HL-60/S4 treated with phorbol 12-myristate 13-acetate at 8.2 ng/mL for 4 days and 3 days (cell line): ENCODE results near the gene CCNY.
"Not testable (repeated sequence)": the region's sequence is repeated elsewhere in the genome, so short reads cannot be mapped to it uniquely, and the experiment has no call there.

Experiments
- in situ Hi-C: fragments of 300-500 bp; cut with MboI; formaldehyde crosslinking; loops from 2 replicates; pipeline ENCODE4 v1.15.0; 2022; ENCODE audit warnings: low sequenced_read_pairs

CCNY gene

DNA sequence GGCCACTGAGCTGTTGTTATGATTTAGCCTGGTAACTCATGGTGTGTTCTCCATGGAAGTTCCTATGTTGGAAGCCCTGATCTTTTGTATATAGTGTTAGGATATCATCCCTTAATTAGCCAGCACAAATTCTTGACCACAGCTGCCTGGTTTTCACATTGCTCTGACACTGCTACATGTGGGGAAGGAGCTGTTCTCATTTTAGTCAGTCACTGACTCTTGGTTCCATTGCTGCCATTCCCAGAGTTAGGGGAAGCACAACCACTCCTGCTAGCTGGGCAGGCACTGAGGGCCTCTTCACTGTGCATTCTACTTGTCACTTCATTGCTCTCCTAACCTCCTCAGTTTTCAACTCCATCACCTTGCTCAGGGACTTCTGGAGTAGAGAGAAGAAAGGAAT, 170.4 kb downstream of the CCNY start:
- in situ Hi-C loops: no loop called here

GRCh38 chr10:35507519-35508109, 171.3 kb downstream of the CCNY start:
- in situ Hi-C loops: no loop called here

DNA sequence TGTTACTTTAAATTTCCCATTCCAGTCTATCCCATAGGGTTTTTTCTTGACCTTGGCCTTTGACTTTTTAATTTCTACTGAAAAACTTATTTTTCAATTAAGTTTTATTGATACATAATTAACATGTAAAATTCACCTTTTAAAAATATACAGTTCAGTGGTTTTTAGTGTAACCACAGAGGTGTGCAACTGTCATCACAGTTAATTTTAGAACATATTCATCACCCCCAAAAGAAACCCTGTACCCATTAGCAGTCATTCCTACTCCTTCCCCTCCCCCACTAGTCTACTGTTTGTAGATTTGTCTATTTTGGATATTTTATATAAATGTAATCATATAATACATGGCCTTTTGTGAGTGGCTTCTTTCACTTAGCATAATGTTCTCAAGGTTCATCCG, 172.3 kb downstream of the CCNY start:
- in situ Hi-C loops: no loop called here

- in situ Hi-C loops: no loop called here
Observed at GRCh38 chr10:35510891-35511290, 174.6 kb downstream of the CCNY start.

DNA sequence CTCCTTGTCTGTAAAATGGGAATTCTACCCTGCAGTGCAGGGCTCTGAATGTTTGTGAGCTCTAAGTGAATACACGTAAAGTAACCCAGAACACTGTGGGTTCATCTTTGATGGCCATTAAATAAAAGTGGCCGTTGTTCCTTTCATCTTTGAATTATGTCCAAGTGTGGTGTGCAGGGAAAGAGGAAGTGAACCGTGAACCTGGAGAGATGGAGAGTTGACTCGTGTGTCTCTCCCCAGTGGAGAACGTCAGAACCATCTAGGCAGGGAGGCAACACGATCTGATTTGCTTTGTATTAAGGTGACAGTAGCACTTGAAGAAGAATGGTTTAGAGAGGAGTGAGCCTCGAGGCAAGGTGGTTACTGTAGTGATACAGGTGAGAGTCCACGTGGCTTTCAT, 175.3 kb downstream of the CCNY start:
- in situ Hi-C loops: no loop called here

DNA sequence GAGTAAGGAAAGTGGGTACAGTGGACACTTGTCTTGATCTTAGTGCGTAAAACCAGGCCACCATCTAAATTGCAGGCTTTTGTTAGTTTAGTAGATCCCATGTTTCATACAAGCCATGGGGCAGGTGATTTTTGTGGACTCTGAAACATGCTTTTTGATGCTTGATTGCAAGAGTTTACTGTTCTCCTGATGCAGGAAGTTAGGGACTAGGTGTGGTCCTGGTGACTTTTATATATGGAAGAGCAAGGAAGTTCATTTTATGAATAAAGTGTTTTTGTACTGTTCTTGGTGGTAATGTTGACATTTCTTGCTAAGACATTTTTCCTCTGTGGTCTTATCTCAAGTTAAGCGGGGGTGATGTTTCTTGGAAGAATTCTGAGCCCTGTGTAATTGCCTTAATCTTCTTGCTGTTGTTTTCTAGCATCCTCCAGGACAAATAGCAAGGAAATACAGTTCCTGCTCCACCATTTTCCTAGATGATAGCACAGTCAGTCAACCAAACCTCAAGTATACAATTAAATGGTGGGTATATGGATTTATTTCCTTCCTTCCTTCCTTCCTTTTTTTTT, 179.9 kb downstream of the CCNY start:
- in situ Hi-C loops: no loop called here

- in situ Hi-C loops: no loop called here
Observed at GRCh38 chr10:35517431-35518181, 181.3 kb downstream of the CCNY start.

DNA sequence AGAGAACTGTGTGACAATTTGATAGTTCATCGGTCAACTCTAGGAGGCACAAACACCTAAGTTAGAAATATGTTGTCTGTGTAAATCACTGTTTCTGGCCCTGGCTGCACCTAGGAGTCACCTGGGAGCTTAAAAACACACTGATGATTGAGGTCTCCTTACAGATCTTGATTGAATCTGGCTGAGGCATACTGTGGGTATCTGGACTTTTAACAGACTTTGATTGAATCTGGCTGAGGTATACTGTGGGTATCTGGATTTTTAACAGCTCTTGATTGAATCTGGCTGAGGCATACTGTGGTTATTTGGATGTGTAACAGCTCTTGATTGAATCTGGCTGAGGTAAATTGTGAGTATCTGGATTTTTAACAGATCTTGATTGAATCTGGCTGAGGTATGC, 181.9 kb downstream of the CCNY start:
- in situ Hi-C loops: not testable (repeated sequence)

GRCh38 chr10:35520996-35521395, 184.7 kb downstream of the CCNY start:
- in situ Hi-C loops: no loop called here

GRCh38 chr10:35523670-35524225, 187.4 kb downstream of the CCNY start:
- in situ Hi-C loops: no loop called here

GRCh38 chr10:35526746-35527145, 190.4 kb downstream of the CCNY start:
- in situ Hi-C loops: no loop called here

- in situ Hi-C loops: no loop called here
Observed at GRCh38 chr10:35532141-35532540, 195.8 kb downstream of the CCNY start.

GRCh38 chr10:35533565-35533964, 197.3 kb downstream of the CCNY start:
- in situ Hi-C loops: no loop called here

GRCh38 chr10:35535136-35535535, 198.8 kb downstream of the CCNY start:
- in situ Hi-C loops: no loop called here

DNA sequence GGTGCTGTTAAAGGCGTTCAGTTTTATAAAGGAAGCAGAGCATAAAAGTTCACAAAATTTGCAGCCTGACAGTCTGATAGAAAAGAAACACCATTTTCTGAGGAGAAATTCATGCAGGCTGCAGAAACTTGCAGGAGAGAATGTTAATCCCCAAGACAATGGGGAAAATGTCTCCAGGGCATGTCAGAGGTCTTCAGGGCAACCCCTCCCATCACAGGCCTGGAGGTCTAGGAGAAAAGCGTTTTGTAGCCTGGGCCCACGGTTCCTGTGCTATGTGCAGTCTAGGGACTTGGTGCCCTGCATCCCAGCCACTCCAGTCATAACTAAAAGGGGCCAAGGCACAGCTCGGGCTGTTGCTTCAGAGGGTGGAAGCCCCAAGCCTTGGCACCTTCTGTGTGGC, 200.5 kb downstream of the CCNY start:
- in situ Hi-C loops: no loop called here

DNA sequence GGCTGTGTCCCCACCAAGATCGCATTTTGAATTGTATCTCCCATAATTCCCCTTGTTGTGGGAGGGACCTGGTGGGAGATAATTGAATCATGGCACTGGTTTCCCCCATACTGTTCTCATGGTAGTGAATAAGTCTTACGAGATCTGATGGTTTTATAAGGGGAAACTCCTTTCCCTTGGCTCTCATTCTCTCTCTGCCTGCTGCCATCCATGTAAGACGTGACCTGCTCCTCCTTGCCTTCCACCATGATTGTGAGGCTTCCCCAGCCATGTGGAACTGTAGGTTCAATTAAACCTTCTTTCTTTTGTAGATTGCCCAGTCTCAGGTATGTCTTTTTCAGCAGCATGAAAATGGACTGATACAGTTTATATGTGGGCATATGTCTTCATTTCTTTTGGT, 201.6 kb downstream of the CCNY start:
- in situ Hi-C loops: not testable (repeated sequence)

DNA sequence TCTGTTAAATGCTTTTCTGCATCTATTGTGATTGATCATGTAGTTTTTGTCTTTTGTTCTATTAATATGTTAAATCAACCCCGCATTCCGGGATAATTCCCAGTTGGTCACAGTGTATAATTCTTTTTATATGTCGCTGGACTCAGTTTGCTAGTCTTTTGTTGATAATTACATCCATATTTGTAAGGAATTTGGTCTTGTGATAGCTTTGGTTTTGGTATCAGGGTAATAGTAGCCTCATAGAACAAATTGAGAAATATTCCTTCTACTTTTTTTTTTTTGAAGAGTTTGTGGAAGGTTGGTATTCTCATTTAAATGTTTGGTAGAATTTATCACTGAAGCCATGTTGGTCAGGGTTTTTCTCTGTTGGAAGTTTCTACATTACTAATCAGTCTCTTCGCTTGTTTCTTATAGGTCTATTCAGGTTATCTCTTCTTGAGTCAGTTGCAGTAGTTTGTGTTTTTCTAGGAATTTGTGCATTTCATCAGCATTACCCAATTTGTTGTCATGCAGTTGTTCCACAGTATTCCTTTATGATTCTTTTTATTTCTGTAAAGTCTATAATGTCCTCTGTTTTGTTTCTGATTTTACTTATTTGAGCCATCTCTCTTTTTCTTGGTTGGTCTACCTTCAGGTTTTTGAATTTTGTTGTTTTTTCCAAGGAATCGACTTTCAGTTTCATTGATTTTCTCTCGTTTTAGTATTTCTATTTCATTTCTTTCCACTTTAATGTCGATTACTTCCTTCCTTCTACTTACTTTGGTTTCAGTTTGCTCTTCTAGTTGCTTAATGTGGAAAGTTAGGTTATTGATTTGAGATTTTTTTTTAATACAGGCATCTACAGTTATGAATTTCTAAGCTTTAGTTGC, 204.2 kb downstream of the CCNY start:
- in situ Hi-C loops: no loop called here

DNA sequence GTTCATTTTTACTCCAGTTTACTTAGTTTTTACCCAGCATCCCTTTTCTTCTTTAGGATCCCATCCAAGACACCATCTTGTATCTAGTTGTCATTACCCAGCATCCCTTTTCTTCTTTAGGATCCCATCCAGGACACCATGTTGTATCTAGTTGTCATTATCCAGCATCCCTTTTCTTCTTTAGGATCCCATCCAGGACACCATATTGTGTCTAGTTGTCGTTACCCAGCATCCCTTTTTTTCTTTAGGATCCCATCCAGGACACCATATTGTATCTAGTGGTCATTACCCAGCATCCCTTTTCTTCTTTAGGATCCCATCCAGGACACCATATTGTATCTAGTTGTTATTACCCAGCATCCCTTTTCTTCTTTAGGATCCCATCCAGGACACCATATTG, 205.4 kb downstream of the CCNY start:
- in situ Hi-C loops: no loop called here

DNA sequence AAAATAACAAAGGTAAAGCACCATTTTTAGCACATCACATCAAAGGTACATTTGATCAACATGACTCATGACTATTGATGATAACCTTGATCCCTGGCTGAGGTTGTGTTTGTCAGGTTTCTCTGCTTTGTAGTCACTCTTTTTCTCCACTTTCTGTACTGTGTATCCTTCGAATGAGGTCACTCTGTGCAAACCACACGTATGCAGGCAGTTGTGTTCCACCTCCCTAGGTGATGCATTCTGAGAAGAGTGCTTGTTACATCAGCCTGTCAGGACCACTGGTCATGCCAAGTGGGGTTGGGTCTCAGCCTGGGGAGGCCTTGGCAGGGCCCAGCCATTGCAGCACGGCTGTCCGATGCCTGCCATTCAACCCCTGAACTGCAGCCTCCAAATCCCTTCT, 206.0 kb downstream of the CCNY start:
- in situ Hi-C loops: no loop called here

DNA sequence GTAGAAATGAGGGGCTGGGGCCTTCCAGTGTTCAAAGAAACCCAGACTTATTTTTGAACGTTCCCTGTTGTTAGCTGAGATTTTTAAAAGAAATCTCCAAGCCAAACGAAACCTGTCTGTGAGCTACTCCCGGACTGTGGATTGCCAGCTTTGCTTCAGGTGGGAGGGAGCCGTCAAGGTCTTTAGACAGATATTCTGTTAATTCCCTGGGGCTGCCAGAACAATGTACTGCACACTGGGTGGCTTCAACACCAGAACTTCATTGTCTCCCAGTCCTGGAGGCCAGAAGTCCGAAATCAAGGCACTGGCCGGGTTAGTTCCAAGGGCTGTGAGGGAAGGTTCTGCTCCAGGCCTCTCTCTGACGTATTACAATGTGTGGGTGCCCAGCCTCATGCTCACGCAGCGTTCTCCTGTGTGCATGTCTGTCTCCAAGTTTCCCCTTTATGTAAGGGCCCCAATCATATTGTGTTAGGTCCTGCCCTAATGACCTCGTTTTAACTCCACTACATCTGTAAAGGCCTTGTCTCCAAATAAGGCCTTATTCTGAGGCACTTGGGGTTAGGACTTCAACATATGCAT, 208.9 kb downstream of the CCNY start:
- in situ Hi-C loops: no loop called here
